Right renal cortex interstitium (tissue), 3 donors: ENCODE results near the gene CXCR1. TPM values are rescaled to one million over a fixed set of nuclear protein-coding genes. Genes with fewer than 3 reads are reported as not detected.
"Not testable (repeated sequence)": the region's sequence is repeated elsewhere in the genome, so short reads cannot be mapped to it uniquely, and the experiment has no call there.

ENCODE experiments used
- DNase-seq, 3 donors: peaks; one replicate each; pipeline ENCODE4 v3.0.0-alpha.2; 2013; ENCODE audit warnings: low read depth in 3 of 3, low spot score in 2 of 3
- polyA plus RNA-seq, 3 donors: library from polyadenylated mRNA; unstranded; fragments of 120-200 nt; gene quantifications; one replicate each; pipeline ENCODE4 v1.2.1, GENCODE V29; 2013; ENCODE audit not compliant: insufficient read length in 3 of 3

Gene CXCR1
- polyA plus RNA-seq, 3 donors: not detected

GRCh38 chr2:218162814-218163213 lies 3.9 kb downstream of the CXCR1 start:
- no peak for DNase-seq

- no peak for DNase-seq
These were observed 5.1 kb downstream of the CXCR1 start for GRCh38 chr2:218161644-218162043.

- no peak for DNase-seq
These were observed 10.7 kb downstream of the CXCR1 start for GRCh38 chr2:218155953-218156479.

GRCh38 chr2:218152777-218153176 lies 14.0 kb downstream of the CXCR1 start:
- DNase-seq: no peak

- no peak for DNase-seq
These were observed 14.6 kb downstream of the CXCR1 start for GRCh38 chr2:218152172-218152571.

GRCh38 chr2:218149848-218150440 lies 16.8 kb downstream of the CXCR1 start:
- no peak for DNase-seq

- DNase-seq: no peak
These were observed 17.7 kb downstream of the CXCR1 start for GRCh38 chr2:218149098-218149497.

- no peak for DNase-seq
These were observed 20.7 kb downstream of the CXCR1 start for GRCh38 chr2:218146056-218146455.

- DNase-seq: no peak
These were observed 21.6 kb downstream of the CXCR1 start for GRCh38 chr2:218145124-218145523.

- DNase-seq: no peak
These were observed 28.7 kb downstream of the CXCR1 start for GRCh38 chr2:218138047-218138446.

GRCh38 chr2:218137514-218137913 lies 29.2 kb downstream of the CXCR1 start:
- no peak for DNase-seq

- no peak for DNase-seq
These were observed 35.9 kb downstream of the CXCR1 start for GRCh38 chr2:218130822-218131221.

- DNase-seq: no peak
These were observed 36.4 kb downstream of the CXCR1 start for GRCh38 chr2:218130377-218130776.

- DNase-seq: no peak
These were observed 37.2 kb downstream of the CXCR1 start for GRCh38 chr2:218129458-218130135.

GRCh38 chr2:218128781-218129457 lies 37.8 kb downstream of the CXCR1 start:
- no peak for DNase-seq

- DNase-seq: no peak
These were observed 38.8 kb downstream of the CXCR1 start for GRCh38 chr2:218127929-218128455.

- DNase-seq: no peak
These were observed 41.1 kb downstream of the CXCR1 start, which contains the start of gene CXCR2 for GRCh38 chr2:218125626-218126080. CXCR2 (plus strand) TSS chr2:218126028; CDS start chr2:218134802, 8,774 bp downstream.

- no peak for DNase-seq
These were observed 41.7 kb downstream of the CXCR1 start for GRCh38 chr2:218125095-218125494.

- no peak for DNase-seq
These were observed 42.8 kb downstream of the CXCR1 start for GRCh38 chr2:218123986-218124385.

- DNase-seq: not testable (repeated sequence)
These were observed 44.5 kb downstream of the CXCR1 start for GRCh38 chr2:218122286-218122685.

GRCh38 chr2:218121789-218122188 lies 45.0 kb downstream of the CXCR1 start:
- DNase-seq: not testable (repeated sequence)
